SU-DHL-6 (cell line): ENCODE data around the gene NANS.

Experiments used
- H2AFZ ChIP-seq: fragments of 200-600 bp; sonication (generic); 2 replicates; pipeline ENCODE4 v1.6.1; 2014; ENCODE audit warnings: low read depth, mild to moderate bottlenecking, moderate library complexity, mixed read lengths, antibody characterized with exemption, low read length; ENCODE audit not compliant: severe bottlenecking
- H3F3A ChIP-seq: fragments of 200-600 bp; shearing (Covaris generic); 2 replicates; pipeline ENCODE4 v1.6.0; 2016; ENCODE audit warnings: antibody characterized with exemption, mild to moderate bottlenecking; ENCODE audit not compliant: insufficient read depth
- H3K27ac ChIP-seq: fragments of 200-600 bp; sonication (generic); 2 replicates; pipeline ENCODE4 v1.5.1; 2016; ENCODE audit warnings: low read depth, mild to moderate bottlenecking, low read length, moderate library complexity, mixed read lengths
- H3K27me3 ChIP-seq: fragments of 200-600 bp; sonication (generic), shearing (Covaris generic); 2 replicates; pipeline ENCODE4 v1.6.0; 2014; ENCODE audit warnings: mild to moderate bottlenecking, low read length
- H3K36me3 ChIP-seq: fragments of 200-600 bp; sonication (generic); 2 replicates; pipeline ENCODE4 v1.6.1; 2014; ENCODE audit warnings: mild to moderate bottlenecking, low read length, mixed read lengths
- H3K4me2 ChIP-seq: fragments of 300-600, 200-600 bp; shearing (Covaris generic), sonication (generic); 2 replicates; pipeline ENCODE4 v1.6.0; 2014; ENCODE audit warnings: low read length, low read depth, mild to moderate bottlenecking; ENCODE audit not compliant: poor library complexity, severe bottlenecking
- H3K4me3 ChIP-seq: fragments of 200-600 bp; sonication (generic); 2 replicates; pipeline ENCODE4 v1.5.1; 2014; ENCODE audit warnings: antibody characterized with exemption, low read length, mild to moderate bottlenecking, mixed read lengths; ENCODE audit not compliant: insufficient read depth, poor library complexity, severe bottlenecking
- H3K79me2 ChIP-seq: fragments of 200-600 bp; sonication (generic); 2 replicates; pipeline ENCODE4 v1.6.1; 2014; ENCODE audit warnings: mild to moderate bottlenecking, low read length, moderate library complexity; ENCODE audit not compliant: insufficient read depth
- H3K9ac ChIP-seq: fragments of 200-600 bp; sonication (generic); 2 replicates; pipeline ENCODE4 v1.7.0; 2014; ENCODE audit warnings: mild to moderate bottlenecking, low read length
- H3K9me2 ChIP-seq: fragments of 200-600 bp; sonication (generic); replicated peaks from 2 replicates; pipeline ENCODE4 v1.6.1; 2014; ENCODE audit warnings: low read length; ENCODE audit not compliant: insufficient read depth
- H3K9me3 ChIP-seq: fragments of 200-600 bp; sonication (generic); 2 replicates; pipeline ENCODE4 v1.6.1; 2014; ENCODE audit warnings: low read length, mixed read lengths; ENCODE audit not compliant: insufficient read depth
- H4K20me1 ChIP-seq: fragments of 200-600 bp; sonication (generic); 2 replicates; pipeline ENCODE4 v1.6.1; 2014; ENCODE audit warnings: low read depth, mild to moderate bottlenecking, antibody characterized with exemption, low read length, moderate library complexity, mixed read lengths
- EZH2phosphoT487 ChIP-seq: fragments of 200-600 bp; sonication (generic), shearing (Covaris generic); conservative IDR thresholded peaks from 2 replicates; pipeline ENCODE4 v1.6.1; 2018; ENCODE audit warnings: mild to moderate bottlenecking, antibody characterized with exemption, low read length, moderate library complexity, mixed read lengths
- TF ChIP-seq, protein P1 (sequence below): fragments of 200-600 bp; sonication (generic); IDR thresholded peaks from one replicate; pipeline ENCODE4 v1.5.1; 2017; ENCODE audit warnings: antibody characterized with exemption, mild to moderate bottlenecking, low read length, moderate library complexity; ENCODE audit not compliant: insufficient read depth, poor library complexity, severe bottlenecking

Gene NANS

DNA sequence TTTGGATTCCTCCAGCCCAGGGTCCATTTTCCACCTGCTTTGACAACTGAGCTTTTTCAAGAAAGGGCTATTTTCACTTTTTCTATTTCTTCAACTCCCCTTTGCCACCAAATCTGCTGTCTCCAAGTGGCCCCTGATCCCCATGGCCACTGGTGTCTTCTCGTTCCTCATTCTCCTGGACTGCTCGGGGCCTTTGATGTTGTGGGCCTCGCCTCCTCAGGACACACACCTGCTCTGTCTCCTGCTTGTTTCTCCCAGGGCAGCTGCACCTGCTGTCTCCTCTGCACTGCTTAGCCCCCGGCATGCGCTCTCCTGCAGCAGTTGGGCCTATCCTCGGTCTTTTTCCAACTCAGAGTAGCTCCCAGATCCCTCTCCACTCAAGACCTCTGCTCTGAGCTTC lies 16.3 kb upstream of the NANS start:
- H4K20me1 ChIP-seq: no peaks in the 10 kb centered on the region
- H3K27me3 ChIP-seq: no peaks in the 10 kb centered on the region
- TF ChIP-seq, protein P1, sequence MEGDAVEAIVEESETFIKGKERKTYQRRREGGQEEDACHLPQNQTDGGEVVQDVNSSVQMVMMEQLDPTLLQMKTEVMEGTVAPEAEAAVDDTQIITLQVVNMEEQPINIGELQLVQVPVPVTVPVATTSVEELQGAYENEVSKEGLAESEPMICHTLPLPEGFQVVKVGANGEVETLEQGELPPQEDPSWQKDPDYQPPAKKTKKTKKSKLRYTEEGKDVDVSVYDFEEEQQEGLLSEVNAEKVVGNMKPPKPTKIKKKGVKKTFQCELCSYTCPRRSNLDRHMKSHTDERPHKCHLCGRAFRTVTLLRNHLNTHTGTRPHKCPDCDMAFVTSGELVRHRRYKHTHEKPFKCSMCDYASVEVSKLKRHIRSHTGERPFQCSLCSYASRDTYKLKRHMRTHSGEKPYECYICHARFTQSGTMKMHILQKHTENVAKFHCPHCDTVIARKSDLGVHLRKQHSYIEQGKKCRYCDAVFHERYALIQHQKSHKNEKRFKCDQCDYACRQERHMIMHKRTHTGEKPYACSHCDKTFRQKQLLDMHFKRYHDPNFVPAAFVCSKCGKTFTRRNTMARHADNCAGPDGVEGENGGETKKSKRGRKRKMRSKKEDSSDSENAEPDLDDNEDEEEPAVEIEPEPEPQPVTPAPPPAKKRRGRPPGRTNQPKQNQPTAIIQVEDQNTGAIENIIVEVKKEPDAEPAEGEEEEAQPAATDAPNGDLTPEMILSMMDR: no peak
- TF ChIP-seq EZH2phosphoT487: no peak
- no peaks in the 10 kb centered on the region for H3K9me2 ChIP-seq
- H3K36me3 ChIP-seq: no peaks in the 10 kb centered on the region
- no peak overlapping the region for H3K4me2 ChIP-seq
- H3F3A ChIP-seq: no peaks in the 10 kb centered on the region
- H3K79me2 ChIP-seq: no peaks in the 10 kb centered on the region
- H3K9ac ChIP-seq: no peak overlapping the region
- no peak overlapping the region for H3K27ac ChIP-seq
- H2AFZ ChIP-seq: no peak overlapping the region
- H3K9me3 ChIP-seq: no peaks in the 10 kb centered on the region
- no peak overlapping the region for H3K4me3 ChIP-seq

DNA sequence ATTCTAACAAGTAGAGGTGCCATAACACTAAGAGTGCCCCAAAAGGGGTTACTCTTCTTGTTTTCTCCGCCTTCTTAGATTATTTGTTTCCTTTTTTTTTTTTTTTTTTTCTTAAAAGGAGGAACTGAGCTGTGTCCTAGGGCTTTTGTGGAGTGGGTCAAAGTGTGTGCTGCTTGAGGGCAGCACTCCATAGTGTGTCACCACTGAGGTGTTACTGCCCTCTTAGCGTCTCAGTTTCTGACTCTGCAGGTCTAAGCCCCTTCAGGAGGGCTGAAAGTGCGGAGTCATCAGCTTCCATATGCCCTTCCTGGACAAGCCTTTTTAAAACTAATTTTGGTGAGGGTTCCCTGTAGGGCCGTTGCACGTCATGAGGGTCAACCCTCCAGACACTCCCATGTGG lies 12.6 kb upstream of the NANS start:
- H3K79me2 ChIP-seq: peaks cover 31% of the 10 kb centered on the region
- TF ChIP-seq, protein P1: no peak
- TF ChIP-seq EZH2phosphoT487: no peak
- H3K9me3 ChIP-seq: no peaks in the 10 kb centered on the region
- H3K9me2 ChIP-seq: no peaks in the 10 kb centered on the region
- peaks cover 12% of the 10 kb centered on the region for H3K36me3 ChIP-seq
- H3K9ac ChIP-seq: no peak overlapping the region
- 0 out of 2 replicates have a peak, but pooled peaks cover 7% of the 10 kb centered on the region for H3F3A ChIP-seq
- H4K20me1 ChIP-seq: no peaks in the 10 kb centered on the region
- no peak overlapping the region for H3K27ac ChIP-seq
- no peaks in the 10 kb centered on the region for H3K27me3 ChIP-seq
- no peak overlapping the region for H3K4me3 ChIP-seq
- no peak overlapping the region for H2AFZ ChIP-seq
- H3K4me2 ChIP-seq: no peak overlapping the region

DNA sequence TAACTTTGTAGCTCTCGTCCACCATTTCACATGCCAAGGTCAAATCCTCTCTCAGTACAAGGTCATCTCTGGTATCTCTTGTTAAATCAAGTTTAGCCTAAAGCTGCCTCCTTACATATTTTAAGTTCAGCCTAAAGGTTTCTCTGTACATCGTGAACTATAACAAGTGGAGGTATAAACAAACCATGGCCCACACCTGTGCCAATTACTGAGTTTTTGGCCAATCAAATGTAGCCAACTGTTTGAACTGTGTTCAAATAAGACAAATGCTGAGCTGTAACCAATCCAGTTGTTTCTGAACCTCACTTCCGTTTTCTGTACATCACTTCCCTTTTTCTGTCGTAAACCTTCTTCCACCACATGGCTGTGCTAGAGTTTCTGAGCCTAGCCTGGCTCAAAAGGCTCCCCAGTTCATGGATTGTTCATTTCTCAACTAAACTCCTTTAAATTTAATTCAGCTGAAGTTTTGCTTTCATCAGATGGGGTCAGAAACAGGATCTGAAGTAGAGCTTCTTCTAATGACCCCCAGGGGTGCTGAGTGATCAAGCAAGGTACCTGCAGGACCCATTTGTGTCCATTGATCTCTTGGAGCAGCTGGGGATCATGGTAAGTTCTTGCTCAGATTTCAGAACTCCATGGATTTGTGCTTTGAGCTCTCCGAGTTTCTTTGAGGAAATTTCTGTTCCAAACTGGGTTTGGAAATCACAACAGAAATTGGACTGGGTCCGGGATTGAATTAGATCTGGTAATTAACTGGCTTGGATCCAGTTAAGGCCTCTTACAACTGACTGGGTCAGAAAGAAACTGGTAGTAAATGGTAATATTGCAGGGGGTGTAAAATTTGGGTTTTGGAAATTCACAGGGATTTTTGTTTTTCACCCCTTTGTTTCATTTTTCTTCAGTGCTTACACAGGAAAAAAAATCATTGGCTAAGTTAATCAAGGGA lies 11.0 kb upstream of the NANS start:
- H2AFZ ChIP-seq: peak overlapping the region; percentile 78
- H3K27ac ChIP-seq: peak overlapping the region; percentile 56
- no peaks in the 10 kb centered on the region for H4K20me1 ChIP-seq
- H3K9ac ChIP-seq: peak overlapping the region; percentile 69
- H3K9me2 ChIP-seq: no peaks in the 10 kb centered on the region
- H3K79me2 ChIP-seq: peaks cover 35% of the 10 kb centered on the region
- H3F3A ChIP-seq: 0 out of 2 replicates have a peak, but pooled peaks cover 11% of the 10 kb centered on the region
- H3K36me3 ChIP-seq: peaks cover 12% of the 10 kb centered on the region
- no peaks in the 10 kb centered on the region for H3K9me3 ChIP-seq
- TF ChIP-seq, protein P1: no peak
- no peak for TF ChIP-seq EZH2phosphoT487
- no peaks in the 10 kb centered on the region for H3K27me3 ChIP-seq
- H3K4me2 ChIP-seq: peak overlapping the region; percentile 83
- peak overlapping the region; percentile 77 for H3K4me3 ChIP-seq
